HEK293T (cell line): ENCODE results near the gene ETV6.

Experiments used
- CTCF ChIA-PET: fragments of 350-600 bp; formaldehyde crosslinking; extraction: SDS; loops from one replicate; lab custom pipeline; 2021; ENCODE audit warnings: antibody characterized with exemption, inconsistent platforms; lab: Yijun Ruan, JAX
- POLR2A ChIA-PET: fragments of 350-600 bp; formaldehyde crosslinking; extraction: SDS; loops from one replicate; lab custom pipeline; 2020; ENCODE audit warnings: antibody characterized with exemption, inconsistent platforms; lab: Yijun Ruan, JAX
- DNase-seq: peaks from one replicate; pipeline ENCODE4 v3.0.0; 2012; ENCODE audit warnings: mixed read lengths; ENCODE audit errors: extremely low spot score
- ARNT ChIP-seq: fragments of 450-650 bp; IDR thresholded peaks from 2 replicates; pipeline ENCODE4 v1.6.1; 2017; ENCODE audit warnings: mild to moderate bottlenecking
- BHLHE40 ChIP-seq: fragments of 450-650 bp; IDR thresholded peaks from 2 replicates; pipeline ENCODE4 v1.6.1; 2016; ENCODE audit warnings: mild to moderate bottlenecking, moderate library complexity, borderline replicate concordance
- CTBP1 ChIP-seq: fragments of 450-650 bp; IDR thresholded peaks from 2 replicates; pipeline ENCODE4 v1.6.1; 2016; ENCODE audit warnings: borderline replicate concordance
- ELF4 ChIP-seq: fragments of 450-650 bp; IDR thresholded peaks from 2 replicates; pipeline ENCODE4 v1.6.1; 2017; ENCODE audit warnings: antibody characterized with exemption
- FOXA1 ChIP-seq: fragments of 450-650 bp; IDR thresholded peaks from 2 replicates; pipeline ENCODE4 v1.6.1; 2016; ENCODE audit warnings: mild to moderate bottlenecking
- FOXK2 ChIP-seq: fragments of 450-650 bp; IDR thresholded peaks from 2 replicates; pipeline ENCODE4 v1.6.1; 2016; ENCODE audit warnings: mild to moderate bottlenecking
- FOXM1 ChIP-seq: fragments of 450-650 bp; IDR thresholded peaks from 2 replicates; pipeline ENCODE4 v1.6.1; 2017; ENCODE audit warnings: mild to moderate bottlenecking, borderline replicate concordance
- HDGF ChIP-seq: fragments of 450-650 bp; IDR thresholded peaks from 2 replicates; pipeline ENCODE4 v1.6.1; 2017; ENCODE audit warnings: antibody characterized with exemption, borderline replicate concordance
- L3MBTL2 ChIP-seq: fragments of 450-650 bp; conservative IDR thresholded peaks from 2 replicates; pipeline ENCODE4 v1.6.1; 2016; ENCODE audit warnings: mild to moderate bottlenecking
- LEF1 ChIP-seq: fragments of 450-650 bp; IDR thresholded peaks from 2 replicates; pipeline ENCODE4 v1.6.1; 2017; ENCODE audit warnings: mild to moderate bottlenecking, borderline replicate concordance
- NFRKB ChIP-seq: fragments of 450-650 bp; IDR thresholded peaks from 2 replicates; pipeline ENCODE4 v1.6.1; 2016; ENCODE audit warnings: mild to moderate bottlenecking, moderate library complexity
- PKNOX1 ChIP-seq: fragments of 450-650 bp; IDR thresholded peaks from 2 replicates; pipeline ENCODE4 v1.6.1; 2016
- SP1 ChIP-seq: fragments of 450-650 bp; IDR thresholded peaks from 2 replicates; pipeline ENCODE4 v1.6.1; 2017
- SUZ12 ChIP-seq: fragments of 450-650 bp; IDR thresholded peaks from 2 replicates; pipeline ENCODE4 v1.6.1; 2016; ENCODE audit warnings: mild to moderate bottlenecking
- TARDBP ChIP-seq: fragments of 450-650 bp; IDR thresholded peaks from 2 replicates; pipeline ENCODE4 v1.6.1; 2016
- ZNF384 ChIP-seq: fragments of 450-650 bp; IDR thresholded peaks from 2 replicates; pipeline ENCODE4 v1.6.1; 2016

ETV6 gene

GRCh38 chr12:11754256-11754655, 104.8 kb downstream of the ETV6 start:
- ChIA-PET POLR2A (no interaction called here), CTCF (no interaction called here)

GRCh38 chr12:11755302-11755930, 105.9 kb downstream of the ETV6 start:
- TF ChIP-seq PKNOX1 (no peak), L3MBTL2 (no peak), CTBP1 (no peak), ARNT (no peak), LEF1 (no peak), TARDBP (no peak), FOXA1 (no peak), SUZ12 (no peak), NFRKB (no peak)
- ChIA-PET CTCF (no interaction called here), POLR2A (no interaction called here)
- no peak for DNase-seq

More at GRCh38 chr12:11754256-11754655, 104.8 kb downstream of the ETV6 start:
- no peak for DNase-seq
- no peak for TF ChIP-seq L3MBTL2
- TF ChIP-seq TARDBP, result no peak

GRCh38 chr12:11756022-11756421, 106.5 kb downstream of the ETV6 start:
- no peak for TF ChIP-seq PKNOX1
- no peak for TF ChIP-seq NFRKB
- TF ChIP-seq BHLHE40, result no peak
- no peak for TF ChIP-seq HDGF
- TF ChIP-seq FOXA1, result no peak

GRCh38 chr12:11756523-11756922, 107.0 kb downstream of the ETV6 start:
- ChIA-PET POLR2A (no interaction called here), CTCF (no interaction called here)
- DNase-seq, result no peak
- no peak for TF ChIP-seq CTBP1
- TF ChIP-seq HDGF, result no peak
- TF ChIP-seq TARDBP, result no peak
- no peak for TF ChIP-seq FOXA1

More at GRCh38 chr12:11756022-11756421, 106.5 kb downstream of the ETV6 start:
- ChIA-PET POLR2A (no interaction called here), CTCF (no interaction called here)
- DNase-seq, result no peak

GRCh38 chr12:11757095-11757494, 107.6 kb downstream of the ETV6 start:
- no peak for DNase-seq
- TF ChIP-seq BHLHE40, result no peak
- no peak for TF ChIP-seq HDGF
- TF ChIP-seq FOXK2, result no peak
- no peak for TF ChIP-seq SUZ12
- no peak for TF ChIP-seq NFRKB
- no peak for TF ChIP-seq FOXA1
- no peak for TF ChIP-seq CTBP1
- TF ChIP-seq TARDBP, result no peak
- TF ChIP-seq FOXM1, result no peak
- no peak for TF ChIP-seq ZNF384
- TF ChIP-seq ARNT, result no peak
- no peak for TF ChIP-seq L3MBTL2
- no peak for TF ChIP-seq ELF4
- no peak for TF ChIP-seq PKNOX1
- no peak for TF ChIP-seq LEF1
- no peak for TF ChIP-seq SP1
- ChIA-PET CTCF (interaction anchor here (0.7 kb wide), 1 partner anchor 36 kb away, joined by 3 read pairs; no protein-coding TSS in a partner anchor), POLR2A (no interaction called here)

GRCh38 chr12:11757531-11757930, 108.1 kb downstream of the ETV6 start:
- no peak for DNase-seq
- TF ChIP-seq NFRKB (no peak), FOXM1 (no peak), SUZ12 (no peak), PKNOX1 (no peak), TARDBP (no peak), HDGF (no peak), LEF1 (no peak), ZNF384 (no peak), CTBP1 (no peak), FOXK2 (no peak), ARNT (no peak), FOXA1 (no peak), SP1 (no peak), ELF4 (no peak)
- CTCF ChIA-PET, result interaction anchor here (0.7 kb wide), 1 partner anchor 36 kb away, joined by 3 read pairs; no protein-coding TSS in a partner anchor
- POLR2A ChIA-PET, result no interaction called here
